22Rv1 (cell line): Measurements from ENCODE around the gene ABCA9.

Experiments used
- CTCF ChIP-seq: fragments of 450-650 bp; IDR thresholded peaks from 2 replicates; pipeline ENCODE4 v1.5.1; 2017; ENCODE audit warnings: mild to moderate bottlenecking
- ZFX ChIP-seq: fragments of 450-650 bp; IDR thresholded peaks from 2 replicates; pipeline ENCODE4 v1.6.1; 2017; ENCODE audit warnings: antibody characterized with exemption, borderline replicate concordance

- TF ChIP-seq CTCF (no peak), ZFX (no peak)
Measured at GRCh38 chr17:69096541-69096940, 35.8 kb upstream of the ABCA9 start.
